GM21360 (cell line): ENCODE results near the gene FRMD4A.
"Not testable (repeated sequence)": the region's sequence is repeated elsewhere in the genome, so short reads cannot be mapped to it uniquely, and the experiment has no call there.

ENCODE experiments used
- ATAC-seq: cut with Tn5 transposase; IDR thresholded peaks from one replicate; pipeline ENCODE4 v1.9.1; 2021; ENCODE audit warnings: mild to moderate bottlenecking, moderate library complexity; ENCODE audit not compliant: unreplicated experiment

Gene FRMD4A

DNA sequence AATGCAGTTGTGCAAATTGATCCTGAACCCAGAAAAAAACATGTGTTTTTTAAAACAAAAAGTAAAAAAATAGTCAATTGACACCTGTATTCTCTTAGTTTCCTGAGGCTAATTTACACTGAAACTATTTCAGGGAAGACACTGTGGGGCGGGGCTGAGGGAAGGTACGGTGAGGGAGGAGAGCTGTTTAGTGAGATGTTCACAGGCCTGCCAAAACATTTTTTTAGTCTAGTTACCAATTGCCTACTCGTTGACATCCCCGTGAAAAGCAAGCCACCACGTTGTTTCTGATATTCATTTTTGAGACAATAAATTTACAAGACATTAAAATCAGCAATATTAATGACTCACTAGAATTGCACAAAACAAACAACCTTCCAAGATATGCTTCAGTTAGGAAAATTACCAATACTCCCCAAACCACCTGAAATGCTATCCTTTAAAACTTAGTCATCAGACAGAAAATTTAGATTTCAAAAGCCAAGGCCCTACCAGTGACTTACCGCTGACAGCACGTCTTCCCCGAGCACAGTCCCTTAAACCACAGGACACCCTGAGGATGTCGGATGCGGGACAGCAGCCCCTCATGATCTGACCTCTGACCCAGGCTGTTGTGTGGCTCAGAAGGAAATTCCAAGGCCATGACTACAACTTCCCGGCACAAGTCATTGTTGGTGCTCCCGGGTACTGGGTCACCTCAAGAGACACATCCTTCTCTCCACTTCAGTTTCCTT, 464.8 kb downstream of the FRMD4A start:
- ATAC-seq: no peak

- ATAC-seq: not testable (repeated sequence)
These were observed 465.5 kb downstream of the FRMD4A start for GRCh38 chr10:13865220-13865619.

DNA sequence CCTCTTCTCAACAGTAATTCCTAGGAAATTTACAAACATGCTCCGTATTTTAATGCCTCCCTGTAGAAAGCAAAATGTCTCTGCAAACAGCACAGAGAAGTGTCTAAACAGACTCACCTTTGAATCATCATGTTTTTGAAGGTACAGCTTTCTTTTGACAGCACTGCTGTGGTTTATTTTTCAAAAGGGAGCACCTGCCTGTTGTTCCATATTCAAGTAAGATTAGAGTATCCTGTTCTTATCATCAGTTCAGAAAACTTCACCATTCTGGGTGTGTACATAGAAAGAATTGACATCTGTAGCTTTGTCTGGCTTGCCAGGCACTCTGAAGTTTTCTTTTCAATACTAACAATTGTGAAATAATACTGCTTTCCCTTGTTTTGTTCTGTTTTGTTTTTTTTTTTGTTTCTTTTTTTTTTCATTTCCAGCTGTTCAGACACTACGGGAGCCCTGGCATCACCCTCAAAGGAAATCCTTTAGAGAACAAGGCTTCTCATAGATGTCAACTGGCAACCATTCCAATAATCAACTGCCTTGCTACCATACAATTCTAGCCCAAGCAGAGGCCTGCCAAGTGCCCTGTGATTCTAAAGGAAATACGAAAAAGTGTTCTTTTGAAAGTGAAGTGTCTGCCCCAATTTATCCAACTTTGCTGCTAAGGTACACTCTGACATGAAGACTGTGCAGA, 468.0 kb downstream of the FRMD4A start:
- ATAC-seq: no peak

DNA sequence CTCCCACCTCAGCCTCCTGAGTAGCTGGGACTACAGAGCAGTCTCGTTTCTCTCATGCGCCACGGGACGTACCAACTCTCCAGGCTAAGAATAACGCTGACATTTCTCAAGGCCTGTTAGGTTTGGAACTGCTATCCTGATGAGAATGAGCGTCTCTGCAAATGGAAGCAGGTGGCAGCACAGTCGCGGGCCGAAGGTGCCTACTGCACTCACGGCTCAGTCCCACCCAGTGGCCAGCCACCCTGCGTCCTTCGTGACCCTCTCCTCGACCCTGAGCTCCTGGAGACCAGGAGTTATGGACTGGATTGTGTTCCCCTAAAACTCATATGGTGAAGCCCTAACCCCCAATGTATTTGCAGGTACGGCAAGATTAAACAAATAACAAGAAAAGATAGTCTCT, 469.8 kb downstream of the FRMD4A start:
- no peak for ATAC-seq

- no peak for ATAC-seq
These were observed 470.6 kb downstream of the FRMD4A start for GRCh38 chr10:13859979-13860654.

DNA sequence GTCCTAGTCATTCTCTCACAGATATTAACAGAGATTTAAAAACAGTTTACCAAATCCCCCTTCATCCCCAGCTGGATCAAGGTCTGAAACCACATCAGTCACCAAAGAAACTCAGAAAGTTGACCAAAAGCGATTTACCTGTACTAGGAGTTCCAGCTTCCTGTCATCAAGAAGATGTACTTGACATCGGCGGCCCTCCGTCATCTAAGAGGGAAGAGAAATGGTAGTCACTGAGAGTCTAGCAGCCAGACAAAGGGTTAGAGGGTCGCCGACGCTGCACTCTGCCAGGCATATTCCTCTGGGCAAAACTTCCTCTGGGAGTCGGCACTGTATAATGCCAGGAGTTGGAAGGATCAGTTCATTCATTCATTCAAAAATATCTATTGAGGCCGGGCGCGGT, 472.0 kb downstream of the FRMD4A start:
- no peak for ATAC-seq

DNA sequence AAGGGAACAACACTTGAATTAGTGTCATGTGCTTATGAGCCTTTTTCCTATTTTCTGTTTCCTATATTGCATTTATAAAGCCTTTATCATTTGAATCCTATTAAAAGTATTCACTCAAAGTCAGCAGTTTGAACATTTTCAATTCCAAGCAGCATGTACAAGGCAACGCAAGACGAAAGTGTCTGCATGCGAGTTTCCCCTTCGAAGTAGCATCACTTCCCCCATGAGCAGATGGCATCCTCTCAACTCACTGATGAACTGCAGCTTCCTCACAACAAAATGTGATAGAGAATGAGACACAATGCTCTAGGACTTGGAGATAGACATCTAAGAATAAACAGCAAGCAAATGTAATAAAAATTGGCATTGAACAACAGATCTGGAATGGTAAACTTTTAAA, 473.3 kb downstream of the FRMD4A start:
- ATAC-seq: no peak

- ATAC-seq: no peak
These were observed 476.9 kb downstream of the FRMD4A start for GRCh38 chr10:13853854-13854253.

DNA sequence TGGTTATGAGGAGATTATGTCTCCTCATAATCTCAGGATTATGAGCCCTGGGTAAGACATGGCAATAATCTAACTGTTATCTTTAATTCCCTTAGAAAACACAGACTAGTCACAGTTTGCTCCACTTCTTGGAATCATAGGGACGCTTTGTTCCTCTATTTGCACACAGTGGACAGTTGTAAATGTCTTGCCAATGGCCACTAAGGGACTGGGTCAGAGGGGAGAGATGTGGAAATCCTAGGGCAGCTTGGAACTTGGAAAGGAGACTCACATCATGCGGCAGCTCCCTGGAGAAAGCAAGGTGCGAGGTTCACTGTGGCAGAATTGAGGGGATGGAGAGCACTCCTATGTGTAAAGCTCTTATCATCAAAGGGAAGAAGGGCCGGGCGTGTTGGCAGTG, 477.9 kb downstream of the FRMD4A start:
- ATAC-seq: no peak

DNA sequence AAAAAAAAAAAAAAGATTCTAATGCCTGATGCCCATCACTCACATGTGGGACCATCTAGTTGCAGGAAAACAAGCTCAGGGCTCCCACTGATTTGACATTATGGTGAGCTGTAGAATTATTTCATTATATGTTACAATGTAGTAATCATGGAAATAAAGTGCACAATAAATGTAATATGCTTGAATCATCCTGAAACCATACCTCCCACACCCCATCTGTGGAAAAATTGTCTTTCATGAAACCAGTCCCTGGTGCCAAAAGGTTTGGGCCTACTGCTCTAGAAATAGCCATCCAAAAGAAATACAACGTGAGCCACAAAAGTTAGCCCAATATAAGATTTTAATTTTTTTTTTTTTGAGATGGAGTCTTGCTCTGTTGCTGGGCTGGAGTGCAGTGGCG, 478.8 kb downstream of the FRMD4A start:
- no peak for ATAC-seq

- ATAC-seq: no peak
These were observed 481.9 kb downstream of the FRMD4A start for GRCh38 chr10:13848520-13849445.

GRCh38 chr10:13847201-13847631, 483.5 kb downstream of the FRMD4A start:
- no peak for ATAC-seq

DNA sequence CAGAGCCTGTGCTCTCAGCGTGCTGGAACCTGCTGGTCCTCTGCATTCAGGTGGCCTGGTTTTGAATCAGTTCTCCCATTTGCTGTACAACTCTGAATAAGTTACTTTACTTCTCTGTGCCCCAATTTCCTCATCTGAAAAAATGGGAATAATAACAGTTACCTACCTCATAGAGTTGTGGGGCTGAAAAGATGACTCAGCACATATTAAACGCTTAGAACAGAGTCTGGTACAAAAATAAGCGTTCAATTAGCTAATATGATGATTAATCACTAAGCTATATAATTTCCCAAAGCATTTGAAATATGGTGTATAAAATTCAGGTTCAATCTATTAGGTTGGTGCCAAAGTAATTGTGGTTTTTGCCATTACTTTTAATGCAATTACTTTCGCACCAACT, 484.8 kb downstream of the FRMD4A start:
- no peak for ATAC-seq

DNA sequence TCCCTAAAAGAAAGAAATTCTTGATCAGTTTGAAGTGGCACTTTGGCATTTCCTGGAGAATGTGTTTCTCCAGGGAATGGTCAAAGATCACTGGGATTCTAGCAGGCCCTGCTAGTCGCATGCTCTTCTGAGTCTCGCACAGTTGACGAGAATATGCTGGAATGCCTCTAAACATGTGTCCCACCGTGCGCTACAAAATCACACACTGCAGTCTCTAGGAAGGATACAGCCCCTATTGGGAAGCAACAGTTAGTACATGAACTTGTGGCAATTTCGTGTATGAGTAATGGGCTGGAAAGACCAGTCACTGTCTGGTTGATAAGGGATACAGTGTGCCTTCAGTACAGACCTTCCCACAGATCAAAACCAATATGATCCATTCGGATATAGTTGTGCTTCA, 486.1 kb downstream of the FRMD4A start:
- no peak for ATAC-seq

DNA sequence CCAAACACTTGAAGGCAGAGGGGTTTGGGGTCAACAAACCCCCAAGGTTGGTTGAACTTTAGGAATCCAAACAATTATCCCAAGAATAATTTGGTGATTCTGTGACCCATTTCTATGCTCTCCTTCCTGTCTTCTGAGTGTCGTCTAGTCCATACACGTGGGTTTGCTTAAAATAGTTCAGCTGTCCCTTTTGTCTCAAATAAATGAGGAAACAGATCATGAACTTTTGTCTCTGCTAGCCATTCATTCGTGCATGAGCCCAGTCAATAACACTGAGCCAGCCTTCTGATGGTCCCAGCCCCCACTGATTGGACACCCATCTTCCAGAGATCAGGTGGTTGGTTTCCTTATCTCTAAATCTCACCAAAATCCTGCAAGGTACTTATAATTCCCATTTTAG, 488.6 kb downstream of the FRMD4A start:
- ATAC-seq: no peak

- no peak for ATAC-seq
These were observed 490.7 kb downstream of the FRMD4A start for GRCh38 chr10:13840036-13840435.

GRCh38 chr10:13839430-13839990, 491.2 kb downstream of the FRMD4A start:
- ATAC-seq: no peak

DNA sequence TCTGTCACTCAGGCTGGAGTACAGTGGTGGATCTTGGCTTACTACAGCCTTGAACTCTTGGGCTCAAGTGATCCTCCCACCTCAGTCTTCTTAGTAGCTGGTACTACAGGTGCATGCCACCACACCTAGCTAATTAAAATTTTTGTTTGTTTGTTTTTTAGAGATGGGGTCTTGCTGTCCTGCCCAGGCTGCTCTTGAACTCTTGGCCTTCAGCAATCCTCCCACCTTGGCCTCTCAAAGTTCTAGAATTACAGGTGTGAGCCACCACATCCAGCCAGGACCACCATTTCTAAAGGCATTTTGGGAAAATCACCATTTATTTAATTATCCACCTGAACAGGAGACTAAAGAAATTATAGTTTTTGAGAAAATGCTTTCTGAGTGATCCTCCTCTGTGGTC, 491.7 kb downstream of the FRMD4A start:
- ATAC-seq: no peak

- no peak for ATAC-seq
These were observed 492.8 kb downstream of the FRMD4A start for GRCh38 chr10:13837966-13838365.

- no peak for ATAC-seq
These were observed 496.0 kb downstream of the FRMD4A start for GRCh38 chr10:13834581-13835286.
